GM18508 (cell line): ENCODE data around the gene TMEM168.

Experiments
- ATAC-seq: cut with Tn5 transposase; IDR thresholded peaks from one replicate; pipeline ENCODE4 v1.9.1; 2021; ENCODE audit warnings: moderate number of reproducible peaks; ENCODE audit not compliant: insufficient read depth, unreplicated experiment

Gene TMEM168

DNA sequence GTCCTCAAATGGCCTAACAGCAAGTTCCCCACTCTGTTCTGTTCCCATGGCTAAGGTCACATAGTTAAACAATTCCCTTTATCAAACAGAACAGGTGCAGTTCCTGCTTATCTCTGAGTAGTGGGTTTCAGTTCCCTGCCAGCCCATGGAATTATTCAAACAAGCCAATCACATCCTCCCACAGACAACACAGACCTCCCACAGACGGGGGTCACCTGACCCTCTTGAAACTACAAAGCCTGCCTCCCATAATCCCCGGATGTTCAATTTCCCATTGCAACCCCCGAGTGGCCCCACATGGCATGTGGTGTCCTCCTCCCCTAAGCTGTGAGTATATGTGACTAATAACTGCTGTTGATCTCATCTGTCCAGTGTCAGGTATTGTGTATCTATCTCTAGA is 64.1 kb downstream of the TMEM168 start:
- ATAC-seq: no peak

DNA sequence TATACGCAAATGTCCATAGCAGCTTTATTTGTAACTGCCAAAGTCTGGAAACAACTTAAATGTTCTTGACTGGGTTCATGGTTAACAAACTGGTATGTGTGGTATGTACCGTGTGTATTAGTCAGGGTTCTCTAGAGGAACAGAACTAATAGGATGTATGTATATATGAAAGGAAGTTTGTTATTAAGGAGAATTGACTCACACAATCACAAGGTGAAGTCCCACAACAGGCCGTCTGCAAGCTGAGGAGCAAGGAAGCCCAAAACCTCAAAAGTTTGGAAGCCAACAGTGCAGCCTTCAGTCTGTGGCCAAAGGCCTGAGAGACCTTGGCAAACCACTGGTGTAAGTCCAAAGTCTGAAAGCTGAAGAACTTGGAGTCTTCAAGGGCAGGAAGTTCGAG is 66.8 kb downstream of the TMEM168 start:
- ATAC-seq: no peak

DNA sequence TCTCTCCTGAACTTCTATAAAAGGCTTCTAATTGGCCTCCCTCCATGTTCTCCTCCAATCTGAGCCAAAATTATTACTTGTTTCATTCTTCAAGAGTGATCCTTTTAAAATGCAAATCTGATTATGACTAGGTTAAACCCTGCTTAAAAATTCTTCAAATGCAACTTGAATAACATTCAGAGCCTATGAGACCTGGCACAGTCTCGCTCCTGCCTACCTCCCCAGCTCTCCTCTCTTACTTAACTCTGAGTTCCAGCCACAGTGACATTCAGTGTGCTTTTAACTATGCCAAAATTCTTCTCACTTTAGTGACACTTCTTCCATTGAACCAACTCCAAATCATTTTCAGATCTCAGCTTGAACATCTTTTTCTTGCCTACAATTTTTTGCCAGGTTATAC is 68.8 kb downstream of the TMEM168 start:
- ATAC-seq: no peak

DNA sequence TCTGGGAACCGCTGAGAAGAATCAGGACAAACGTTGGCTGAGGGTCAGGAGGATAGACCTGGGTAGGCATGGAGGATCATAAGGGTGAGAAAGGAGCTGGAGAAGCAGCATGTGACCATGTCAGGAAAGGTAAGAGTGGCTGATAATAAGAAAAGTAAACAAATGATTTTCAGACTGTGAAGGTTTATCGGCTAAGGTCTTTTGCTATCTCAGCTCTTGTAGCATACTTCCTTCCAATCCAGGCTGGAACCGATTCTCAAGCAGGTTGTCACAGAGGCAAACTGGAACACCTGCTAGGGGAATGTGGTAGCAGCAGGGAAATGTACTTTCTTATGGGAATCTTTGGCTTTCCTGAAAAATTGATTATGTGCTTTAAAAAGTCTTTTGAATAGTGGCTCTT is 74.7 kb downstream of the TMEM168 start:
- no peak for ATAC-seq

DNA sequence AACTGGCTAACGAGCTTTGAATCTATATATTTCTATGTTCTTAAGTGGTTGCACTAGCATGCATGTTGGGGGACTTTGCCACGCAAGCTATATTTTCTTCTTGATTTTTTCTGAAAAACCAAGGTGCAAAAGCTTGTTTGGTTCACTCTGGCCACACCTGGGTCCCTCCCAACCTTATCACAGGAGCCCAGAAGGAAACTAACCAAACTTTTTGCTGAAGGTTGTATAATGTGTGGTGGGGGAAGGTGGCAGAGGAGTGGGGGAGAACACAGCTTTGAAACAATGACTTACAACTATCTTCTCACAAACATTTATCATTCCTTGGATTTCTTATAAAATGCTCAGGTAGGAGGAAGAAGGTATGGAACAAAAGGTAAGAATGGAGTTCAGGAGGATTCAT is 75.3 kb downstream of the TMEM168 start:
- no peak for ATAC-seq
